GM12864 (cell line): ENCODE measurements around the gene RNF150.

ENCODE experiments used
- DNase-seq: peaks from one replicate; pipeline ENCODE4 v3.0.0-alpha.2; 2011; ENCODE audit warnings: low read depth
- H3K4me3 ChIP-seq: 2 replicates; pipeline ENCODE4 v1.5.1; 2011; ENCODE audit warnings: mild to moderate bottlenecking, low read depth, low read length, control low read depth
- CTCF ChIP-seq: IDR thresholded peaks from 2 replicates; pipeline ENCODE4 v1.5.1; 2011; ENCODE audit warnings: low read depth, mild to moderate bottlenecking, moderate library complexity, low read length, control low read depth, inconsistent platforms; ENCODE audit errors: missing control alignments

The RNF150 gene

DNA sequence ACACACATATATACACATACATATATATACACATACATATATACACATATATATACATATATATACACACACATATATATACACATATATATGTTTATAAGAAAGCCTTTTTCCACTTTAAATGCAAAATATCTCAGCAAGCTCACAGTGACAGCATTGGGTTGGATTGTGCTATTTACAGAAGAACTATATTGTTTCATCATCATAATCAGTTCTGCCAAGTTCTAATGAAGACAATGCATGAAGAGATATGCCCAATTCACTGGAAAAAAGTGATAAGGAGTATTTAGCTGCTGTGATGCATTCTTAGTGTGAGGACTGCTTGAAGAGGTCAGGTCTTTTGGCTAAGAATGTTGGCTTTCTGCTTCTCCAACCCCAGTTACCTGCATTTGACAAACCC lies 54.4 kb downstream of the RNF150 start:
- DNase-seq = no peak
- no peak for TF ChIP-seq CTCF
- H3K4me3 ChIP-seq = no peak overlapping the region

DNA sequence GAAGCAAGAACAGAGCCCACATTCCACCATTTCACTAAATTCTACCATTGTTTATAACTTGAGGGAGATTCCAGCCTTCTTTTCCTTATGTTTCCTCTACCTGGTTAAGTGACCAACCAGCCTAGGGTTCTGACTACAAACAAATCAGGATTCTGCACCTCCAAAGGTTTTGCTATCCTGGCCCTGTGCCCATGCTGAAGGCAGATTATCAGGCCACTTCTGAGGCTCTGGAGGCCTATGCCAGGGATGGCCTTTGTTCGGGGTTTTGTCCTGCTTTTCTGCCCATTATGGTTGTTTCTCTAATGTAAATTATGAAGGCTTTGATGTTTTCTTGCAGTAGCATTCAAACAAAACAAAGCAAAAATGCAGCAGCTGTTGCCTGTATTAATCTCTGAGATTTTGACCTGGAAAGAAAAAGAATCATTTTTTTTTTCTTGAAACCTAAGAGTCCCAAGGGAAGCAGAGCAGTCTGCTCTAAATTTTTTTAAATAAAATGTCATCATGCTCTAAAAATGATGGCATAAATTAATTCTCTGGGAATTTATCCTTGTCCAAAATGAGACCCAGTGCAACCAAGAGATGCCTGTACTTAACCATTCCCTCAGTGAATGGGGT lies 55.6 kb downstream of the RNF150 start:
- no peak for DNase-seq
- TF ChIP-seq CTCF = no peak
- no peak overlapping the region for H3K4me3 ChIP-seq

GRCh38 chr4:141075553-141075952 lies 57.7 kb downstream of the RNF150 start:
- TF ChIP-seq CTCF = no peak
- H3K4me3 ChIP-seq = no peak overlapping the region
- no peak for DNase-seq

GRCh38 chr4:141074098-141074878 lies 59.0 kb downstream of the RNF150 start:
- no peak for DNase-seq
- TF ChIP-seq CTCF = no peak
- H3K4me3 ChIP-seq = no peak overlapping the region

DNA sequence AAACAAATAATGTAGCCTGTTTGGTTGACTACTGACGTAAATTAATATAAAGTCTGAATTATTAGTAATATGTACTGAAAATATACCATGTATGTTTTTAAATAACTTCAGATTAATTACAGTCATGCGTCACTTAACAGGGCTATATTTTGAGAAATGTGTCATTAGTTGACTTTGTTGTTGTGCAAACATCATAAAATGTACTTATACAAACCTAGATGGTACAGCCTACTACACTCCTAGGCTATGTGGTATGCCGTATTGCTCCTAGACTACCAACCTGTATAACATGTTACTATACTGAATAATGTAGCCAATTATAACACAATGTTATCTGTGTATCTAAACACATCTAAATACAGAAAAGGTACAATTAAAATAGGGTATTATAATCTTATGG lies 66.6 kb downstream of the RNF150 start:
- no peak overlapping the region for H3K4me3 ChIP-seq
- DNase-seq = no peak
- no peak for TF ChIP-seq CTCF

DNA sequence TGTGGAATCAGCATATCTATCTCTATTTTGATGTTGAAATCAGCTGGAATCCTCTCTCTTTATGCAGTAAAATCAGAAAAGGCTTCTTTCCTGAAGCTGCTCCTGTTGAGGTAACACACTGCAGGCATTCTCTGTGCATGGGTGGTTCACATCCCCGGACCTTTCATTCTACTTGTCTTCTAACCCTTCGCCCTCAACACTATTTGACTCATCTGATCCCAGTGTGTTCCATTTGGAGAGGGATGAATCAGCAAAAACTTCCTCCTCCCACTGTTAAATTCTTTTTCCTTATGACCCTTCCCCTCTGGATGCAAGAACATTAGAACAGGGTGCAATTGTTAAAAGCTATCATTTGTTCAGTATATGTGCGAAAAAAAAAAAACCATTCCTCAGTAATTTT lies 67.4 kb downstream of the RNF150 start:
- TF ChIP-seq CTCF = no peak
- DNase-seq = no peak
- no peak overlapping the region for H3K4me3 ChIP-seq

- H3K4me3 ChIP-seq = no peak overlapping the region
- DNase-seq = no peak
- no peak for TF ChIP-seq CTCF
Observed at GRCh38 chr4:141062651-141063050, 70.6 kb downstream of the RNF150 start.
